CMK (cell line): ENCODE results near the gene ZNF565.
"Not testable (repeated sequence)": the region's sequence is repeated elsewhere in the genome, so short reads cannot be mapped to it uniquely, and the experiment has no call there.

Source experiments
- DNase-seq: peaks from one replicate; pipeline ENCODE4 v3.0.0-alpha.2; 2010; ENCODE audit warnings: low read depth

Gene ZNF565

GRCh38 chr19:36214386-36215275, at the start of gene ZNF565, which contains the start of gene ZNF146:
TSS of gene ZNF565 (minus strand) at chr19:36214665. CDS start at chr19:36201985, 12,680 bp downstream.
TSS of gene ZNF146 (plus strand) at chr19:36215106. CDS start at chr19:36236441, 21,335 bp downstream.
- DNase-seq = peak; percentile 96

- DNase-seq = no peak
Observed at GRCh38 chr19:36259211-36259610, 44.7 kb upstream of the ZNF565 start.

- DNase-seq = no peak
Observed at GRCh38 chr19:36258028-36258875, 43.8 kb upstream of the ZNF565 start.

- no peak for DNase-seq
Observed at GRCh38 chr19:36257520-36257876, 43.0 kb upstream of the ZNF565 start.

GRCh38 chr19:36256853-36257519, 42.5 kb upstream of the ZNF565 start:
- DNase-seq = no peak

- no peak for DNase-seq
Observed at GRCh38 chr19:36256064-36256463, 41.6 kb upstream of the ZNF565 start.

- no peak for DNase-seq
Observed at GRCh38 chr19:36255316-36255715, 40.9 kb upstream of the ZNF565 start.

- no peak for DNase-seq
Observed at GRCh38 chr19:36254848-36255247, 40.4 kb upstream of the ZNF565 start.

GRCh38 chr19:36252047-36252446, 37.6 kb upstream of the ZNF565 start:
- DNase-seq = no peak

GRCh38 chr19:36246006-36246481, 31.6 kb upstream of the ZNF565 start:
- no peak for DNase-seq

- no peak for DNase-seq
Observed at GRCh38 chr19:36245210-36246005, 30.9 kb upstream of the ZNF565 start.

GRCh38 chr19:36244066-36244465, 29.6 kb upstream of the ZNF565 start:
- no peak for DNase-seq

- DNase-seq = no peak
Observed at GRCh38 chr19:36236946-36237310, 22.5 kb upstream of the ZNF565 start.

GRCh38 chr19:36236304-36236945, 22.0 kb upstream of the ZNF565 start:
- DNase-seq = no peak

- DNase-seq = not testable (repeated sequence)
Observed at GRCh38 chr19:36233626-36234025, 19.2 kb upstream of the ZNF565 start.

GRCh38 chr19:36225219-36225892, 10.9 kb upstream of the ZNF565 start:
- no peak for DNase-seq

GRCh38 chr19:36222503-36222902, 8.0 kb upstream of the ZNF565 start:
- DNase-seq = no peak

- no peak for DNase-seq
Observed at GRCh38 chr19:36221474-36221873, 7.0 kb upstream of the ZNF565 start.

- DNase-seq = no peak
Observed at GRCh38 chr19:36215276-36216123, 1.0 kb upstream of the ZNF565 start.
